GM15510 (cell line): ENCODE data around the gene USP40.

ENCODE experiments used
- POLR2A ChIP-seq: IDR thresholded peaks from 3 replicates; pipeline ENCODE4 v1.6.1; 2011; ENCODE audit warnings: borderline replicate concordance; ENCODE audit not compliant: insufficient read length; ENCODE audit errors: extremely low read depth

Gene USP40

DNA sequence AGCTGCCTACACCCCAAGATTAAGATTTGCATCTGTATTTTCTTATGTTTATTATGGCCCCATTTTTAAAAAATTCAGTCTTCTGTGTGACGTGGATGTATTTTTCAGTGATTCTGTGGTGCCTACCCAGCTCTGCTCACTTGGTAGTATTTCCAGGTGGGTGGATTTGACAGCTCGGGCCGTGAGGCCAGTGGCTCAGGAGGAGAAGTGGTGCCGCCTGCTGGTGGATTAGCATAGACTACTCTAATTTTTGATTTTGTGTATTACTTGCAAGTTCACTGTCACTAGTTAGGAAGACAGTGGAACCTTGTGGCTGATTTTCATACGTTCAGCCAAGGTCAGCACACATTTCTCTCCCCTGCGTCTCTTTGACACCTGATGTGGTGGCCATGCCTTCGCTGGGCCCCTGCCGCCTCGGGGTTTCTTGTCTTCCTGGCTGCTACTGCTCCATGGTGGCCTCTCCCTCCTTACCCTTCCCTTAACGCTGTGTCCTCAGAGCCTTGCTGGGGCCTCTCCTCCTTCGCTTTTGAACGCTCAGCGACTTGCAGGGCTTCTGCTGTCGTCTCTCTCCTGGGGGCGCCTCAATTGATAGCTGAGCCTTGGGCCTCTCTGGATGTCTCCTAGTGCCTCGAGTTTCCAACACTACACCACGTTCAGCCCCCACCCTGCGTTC lies 122.9 kb downstream of the USP40 start:
- TF ChIP-seq POLR2A = no peak

DNA sequence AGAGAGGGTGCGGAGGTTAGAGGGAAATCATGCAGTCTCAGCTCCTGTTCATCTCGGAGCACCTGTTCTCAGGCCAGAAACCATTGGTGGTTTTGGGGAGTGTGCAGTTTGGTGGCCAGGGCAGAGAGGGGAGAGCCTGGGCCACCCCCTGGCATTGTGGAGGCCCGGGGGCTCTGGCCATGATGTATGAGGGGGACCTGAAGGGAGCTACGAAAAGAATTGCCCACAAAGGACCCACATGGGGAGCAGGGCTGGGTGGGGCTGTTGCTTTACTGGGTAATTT lies 124.6 kb downstream of the USP40 start:
- TF ChIP-seq POLR2A = no peak

DNA sequence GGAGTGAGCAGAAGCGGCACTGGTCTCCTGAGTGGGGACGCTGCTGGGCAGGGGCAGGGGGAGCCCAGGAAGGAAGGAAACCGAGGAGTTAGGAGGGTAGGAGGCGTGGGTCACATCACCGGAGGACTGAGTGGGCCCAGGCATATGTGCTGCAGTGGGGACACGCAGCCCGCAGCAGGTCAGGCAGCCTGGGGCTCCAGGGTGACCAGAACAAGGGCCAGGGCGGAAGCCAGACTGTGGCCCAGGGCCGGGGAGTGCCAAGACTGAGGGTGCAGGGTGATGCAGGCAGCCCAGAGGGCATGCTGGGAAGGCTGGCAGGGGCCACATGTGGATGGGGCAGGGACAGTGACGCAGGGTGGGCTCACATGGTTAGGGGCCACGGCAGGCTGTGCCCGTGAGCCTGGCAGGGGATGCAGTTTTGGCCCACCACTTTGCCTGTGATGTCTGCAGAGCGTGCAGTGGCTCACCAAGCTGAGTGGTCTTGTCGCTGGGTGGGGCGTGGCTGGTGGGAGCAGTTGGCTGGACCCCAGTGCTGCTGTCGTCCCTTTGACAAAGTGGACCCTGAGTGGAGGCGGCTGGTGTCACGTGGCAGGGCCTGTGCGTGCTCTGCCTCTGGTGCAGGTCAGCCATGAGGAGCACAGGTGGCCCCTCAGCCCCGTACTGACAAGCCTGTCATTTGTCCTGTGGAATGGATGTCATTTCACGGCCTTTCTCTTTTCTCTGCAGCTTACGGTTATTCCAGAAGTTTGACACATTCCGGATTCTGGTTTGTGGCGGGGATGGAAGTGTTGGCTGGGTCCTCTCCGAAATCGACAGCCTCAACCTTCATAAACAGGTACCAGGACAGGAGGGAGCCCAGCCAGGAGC lies 125.2 kb downstream of the USP40 start:
- TF ChIP-seq POLR2A = peak; percentile 14

DNA sequence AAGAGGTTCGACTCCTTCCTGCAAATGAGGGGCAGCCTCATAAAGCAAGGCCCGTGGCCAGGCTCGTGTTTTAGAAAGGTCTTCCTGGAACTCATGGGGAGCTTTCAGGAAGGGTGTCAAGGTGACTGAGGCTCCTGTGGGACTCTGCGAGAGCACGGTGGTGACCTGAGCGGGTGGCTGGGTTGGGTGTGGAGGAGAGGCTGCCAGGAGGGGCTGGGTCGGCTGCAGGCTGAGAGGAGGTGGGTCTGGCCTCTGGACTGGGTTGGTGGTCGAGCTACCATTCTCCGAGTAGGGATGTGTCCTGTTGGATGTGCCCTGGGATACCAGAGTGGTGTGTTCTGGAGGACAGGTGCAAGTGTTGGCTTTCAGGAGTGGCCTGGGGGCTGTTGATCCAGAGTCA lies 125.9 kb downstream of the USP40 start:
- TF ChIP-seq POLR2A = no peak

DNA sequence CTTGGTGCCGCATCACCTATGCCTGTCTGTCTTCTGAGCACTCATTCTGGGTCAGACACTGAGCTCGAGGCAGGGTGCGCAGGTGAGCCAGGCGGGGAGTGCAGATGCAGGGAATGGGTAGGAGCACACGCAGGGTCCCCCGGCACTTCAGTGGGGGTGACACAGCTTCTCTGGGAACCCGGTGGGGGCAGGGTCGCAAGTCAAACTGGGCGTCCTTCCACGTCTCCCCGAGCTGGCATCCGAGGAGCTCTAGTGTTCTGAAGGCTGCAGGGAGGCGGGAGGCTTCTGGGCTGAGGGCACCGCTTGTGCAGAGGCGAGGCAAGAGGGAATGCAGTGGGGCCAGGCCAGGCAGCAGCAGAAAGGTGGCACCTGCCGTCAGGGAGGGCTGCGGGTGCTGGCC lies 126.3 kb downstream of the USP40 start:
- no peak for TF ChIP-seq POLR2A

DNA sequence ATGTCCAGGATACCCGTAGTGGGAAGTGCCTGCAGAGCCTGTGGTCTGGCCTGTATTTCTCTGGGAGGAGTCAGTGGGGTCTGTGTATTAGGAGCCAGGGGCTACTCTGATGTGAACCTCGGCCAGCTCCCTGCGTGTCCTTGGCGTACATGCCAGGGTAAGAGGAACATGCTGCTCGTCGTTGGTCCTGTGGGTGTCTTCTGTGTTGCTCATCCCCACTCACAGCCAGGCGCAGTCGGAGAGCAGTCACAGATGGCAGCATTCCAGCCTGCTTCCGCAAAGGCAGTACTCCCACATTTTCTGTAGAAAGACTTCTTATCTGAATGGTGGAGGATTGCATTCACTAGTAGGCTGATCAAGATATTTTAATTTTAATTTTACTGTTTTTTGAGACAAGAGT lies 127.4 kb downstream of the USP40 start:
- TF ChIP-seq POLR2A = no peak

DNA sequence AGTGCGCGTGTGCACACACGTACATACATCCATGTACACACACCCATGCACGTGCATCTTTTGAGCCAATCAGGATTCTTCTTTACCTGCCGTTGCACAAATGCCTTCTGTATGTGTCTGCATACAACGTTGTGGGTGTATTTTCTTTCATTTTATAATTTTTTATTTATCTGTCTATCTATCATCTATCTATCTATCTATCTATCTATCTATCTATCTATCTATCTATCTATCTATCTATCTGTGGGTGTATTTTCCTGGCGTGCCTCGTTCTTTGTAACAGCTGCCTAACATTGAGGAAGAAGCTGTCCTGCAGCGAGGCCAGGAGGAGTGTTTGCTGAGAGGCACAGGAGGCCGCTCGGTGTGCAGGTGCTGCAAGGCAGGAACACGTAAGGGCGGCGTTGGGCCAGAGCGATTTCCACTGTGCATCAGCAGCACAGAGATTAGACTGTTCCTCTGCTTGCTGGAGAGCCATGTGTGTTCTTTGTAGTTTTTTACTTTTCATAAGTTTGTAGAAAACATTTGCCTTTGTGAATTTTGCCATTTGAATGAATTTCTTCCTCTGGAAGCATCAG lies 127.9 kb downstream of the USP40 start:
- TF ChIP-seq POLR2A = no peak

DNA sequence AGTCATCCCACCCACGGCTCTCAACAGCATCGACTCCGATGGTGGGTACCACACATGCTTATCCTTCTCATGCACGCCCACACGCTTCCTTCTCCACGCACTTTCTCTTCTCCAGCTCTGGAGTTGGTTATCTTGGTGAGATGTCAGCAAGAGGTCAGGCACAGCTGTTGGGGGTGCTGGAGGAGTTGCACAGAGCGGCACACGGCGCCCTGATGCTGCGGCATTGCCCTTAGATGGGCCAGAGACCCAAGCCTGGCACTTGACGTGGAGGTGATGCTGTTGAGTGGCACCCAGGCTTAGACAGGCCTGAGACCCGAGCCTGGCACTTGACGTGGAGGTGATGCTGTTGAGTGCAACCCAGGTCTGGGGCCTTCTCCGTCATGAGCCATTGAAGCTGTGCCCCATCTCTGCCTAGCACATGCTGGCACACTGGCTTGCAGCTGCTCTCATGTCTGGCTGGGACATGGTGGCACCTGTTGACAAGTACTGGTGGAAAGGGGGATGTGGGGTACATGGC lies 129.1 kb downstream of the USP40 start:
- no peak for TF ChIP-seq POLR2A

DNA sequence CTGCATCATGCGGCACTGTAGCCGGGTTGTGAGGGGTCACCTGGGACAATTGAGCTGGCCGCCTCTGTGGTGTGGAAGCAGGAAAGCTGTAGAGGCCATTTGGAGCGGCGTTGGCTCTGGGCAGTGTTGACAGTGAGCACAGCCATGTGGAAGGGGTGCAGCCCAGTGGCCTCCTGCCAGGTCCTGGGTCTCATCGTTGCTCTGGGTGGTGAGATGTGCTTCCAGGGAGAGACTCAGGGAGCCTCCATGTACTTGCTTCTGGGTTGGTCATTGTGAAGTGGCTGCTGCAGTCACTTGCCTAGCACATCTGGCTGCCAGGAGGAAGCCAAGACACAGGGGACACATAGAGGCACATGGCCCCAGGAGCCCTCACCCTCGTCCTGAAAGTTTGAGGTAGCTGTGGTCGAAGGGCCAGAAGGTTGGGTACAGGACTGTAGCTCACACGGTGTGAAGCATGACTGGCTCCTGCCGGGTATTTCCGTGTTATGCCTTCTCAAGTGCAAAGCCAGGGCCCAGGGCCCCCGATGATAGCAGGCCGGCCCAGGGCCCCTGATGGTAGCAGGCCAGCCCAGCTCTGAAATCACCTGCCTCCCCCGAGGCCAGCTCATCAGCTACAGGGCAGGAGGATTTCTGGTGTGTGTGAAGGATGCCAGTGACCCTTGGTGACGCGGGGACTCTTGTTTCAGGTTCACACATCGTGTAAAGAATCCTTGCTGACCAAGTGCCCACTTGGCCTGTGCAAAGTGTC lies 129.7 kb downstream of the USP40 start:
- TF ChIP-seq POLR2A = no peak

DNA sequence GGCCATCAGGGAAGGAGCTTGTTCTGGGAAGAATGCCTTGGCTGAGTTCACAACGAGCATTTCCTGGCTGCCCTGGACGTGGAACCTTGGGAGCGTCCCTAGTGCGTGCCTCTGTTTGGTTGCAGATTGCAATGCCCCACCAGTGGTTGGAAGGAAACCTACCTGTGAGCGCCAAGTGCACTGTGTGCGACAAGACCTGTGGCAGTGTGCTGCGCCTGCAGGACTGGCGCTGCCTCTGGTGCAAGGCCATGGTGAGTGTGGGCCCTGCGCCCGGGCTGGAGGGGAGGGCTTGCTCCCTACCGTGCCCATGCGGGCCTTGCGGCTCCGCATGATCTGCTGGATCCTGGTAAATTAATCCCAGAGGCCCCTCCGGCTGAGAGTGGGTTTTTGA lies 130.4 kb downstream of the USP40 start:
- no peak for TF ChIP-seq POLR2A

DNA sequence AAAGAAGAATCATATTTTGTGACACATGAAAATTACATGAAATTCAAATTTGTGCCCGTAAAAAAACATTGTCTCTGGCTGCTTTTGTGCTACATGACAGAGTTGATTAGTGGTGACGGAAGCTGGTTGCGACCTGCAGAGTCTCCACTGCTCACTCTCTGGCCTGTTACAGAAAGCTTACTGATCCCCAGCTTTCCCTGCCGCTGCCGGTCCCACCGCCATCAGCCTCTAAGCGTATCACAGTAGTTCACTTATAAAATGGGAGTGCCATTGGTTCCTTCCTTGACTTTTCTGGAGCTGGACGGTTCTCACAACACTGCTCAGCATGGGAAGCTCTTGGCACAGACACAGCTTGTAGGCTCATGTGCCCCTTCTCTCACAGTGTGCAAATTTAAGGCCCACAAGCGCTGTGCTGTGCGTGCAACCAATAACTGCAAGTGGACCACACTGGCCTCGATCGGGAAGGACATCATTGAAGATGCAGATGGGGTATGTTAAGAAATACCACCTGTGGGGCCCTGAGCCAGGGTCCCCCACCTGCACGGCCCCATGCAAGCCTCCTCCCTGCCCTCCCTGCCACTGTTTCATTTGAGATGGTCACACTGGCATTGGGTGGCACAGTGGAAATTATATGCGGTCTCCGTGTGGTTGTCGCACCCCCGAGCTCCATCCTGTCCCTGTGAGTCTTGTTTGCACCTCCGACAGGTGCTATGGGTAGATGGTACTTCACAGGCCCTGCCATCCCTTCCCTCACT lies 131.0 kb downstream of the USP40 start:
- no peak for TF ChIP-seq POLR2A

DNA sequence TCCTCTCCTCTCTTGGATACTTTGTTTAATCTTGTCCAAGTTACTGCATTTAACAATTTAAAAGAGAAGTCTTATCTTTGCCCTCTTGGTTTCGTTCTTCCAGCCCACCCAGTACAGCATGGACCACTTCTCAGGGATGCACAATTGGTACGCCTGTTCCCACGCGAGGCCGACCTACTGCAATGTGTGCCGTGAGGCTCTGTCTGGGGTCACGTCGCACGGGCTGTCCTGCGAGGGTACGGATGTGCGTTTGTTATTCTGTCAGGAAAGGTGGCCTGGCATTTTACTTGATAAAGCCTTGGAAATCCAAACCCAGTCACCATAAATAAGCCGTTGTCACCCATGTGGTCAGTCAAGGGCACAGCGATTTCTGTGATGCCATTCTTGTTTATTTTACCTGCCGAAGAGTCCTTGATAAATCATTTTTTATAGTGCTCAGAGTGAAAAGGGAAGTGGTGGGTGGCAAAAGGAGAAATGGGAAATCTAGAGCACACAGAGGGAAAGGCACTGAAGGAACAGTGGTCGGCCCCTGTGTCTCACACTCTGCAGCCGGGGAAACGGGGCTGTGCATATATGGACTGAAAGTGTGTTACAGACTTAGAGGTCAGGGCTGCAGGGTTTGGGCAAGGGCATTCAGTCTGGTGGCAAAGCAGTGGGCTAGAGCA lies 131.8 kb downstream of the USP40 start:
- no peak for TF ChIP-seq POLR2A

DNA sequence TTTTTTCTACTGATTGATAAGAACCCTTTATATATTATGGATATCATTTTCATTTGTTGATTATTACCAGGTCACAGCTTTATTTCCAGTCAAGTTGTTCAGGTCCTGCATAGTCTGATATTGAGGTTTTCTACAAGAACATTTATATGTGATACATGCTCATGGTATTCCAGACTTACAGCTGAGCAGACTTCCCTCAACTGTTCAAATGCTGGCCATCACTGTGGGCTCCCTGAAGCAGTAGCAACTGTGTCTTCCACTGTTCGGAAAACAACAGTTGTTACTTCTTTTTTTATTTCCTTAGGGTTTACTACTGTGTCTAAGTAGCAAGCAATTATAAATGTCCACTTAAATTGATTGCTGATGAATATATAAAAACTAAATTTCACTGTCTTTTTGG lies 132.8 kb downstream of the USP40 start:
- no peak for TF ChIP-seq POLR2A

DNA sequence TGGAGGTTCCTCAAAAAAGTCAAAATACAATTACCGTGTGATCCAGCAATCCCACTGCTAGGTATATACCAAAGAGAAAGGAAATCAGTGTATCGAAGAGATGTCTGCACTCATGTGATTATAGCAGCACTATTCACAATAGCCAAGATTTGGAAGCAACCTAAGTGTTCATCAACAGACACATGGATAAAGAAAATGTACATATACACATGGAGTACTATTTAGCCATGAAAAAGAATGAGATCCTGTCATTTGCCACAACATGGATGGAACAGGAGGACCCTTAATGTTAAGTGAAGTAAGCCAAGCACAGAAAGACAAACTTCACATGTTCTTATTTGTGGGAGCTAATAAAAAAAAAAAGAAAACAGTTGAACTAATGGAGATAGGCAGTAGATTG lies 133.6 kb downstream of the USP40 start:
- no peak for TF ChIP-seq POLR2A
